ENCODE data around the gene PPP1R3F. TPM values are rescaled to one million over a fixed set of nuclear protein-coding genes. Genes with fewer than 3 reads are reported as not detected.

PPP1R3F gene
- 5.7 and 8.0 TPM in 2 replicates for total RNA-seq (ENCODE audit: low replicate concordance)
- long read RNA-seq = 0 reads

- Mint-ChIP-seq H3K27ac (peak within 1 kb of the TSS; percentile 99), H3K27me3 (no peaks in the 10 kb centered on the region), H3K9me3 (no peaks in the 10 kb centered on the region), H3K36me3 (peaks cover 3% of the 10 kb centered on the region), H3K4me1 (ENCODE audit: unreplicated experiment) (peaks cover 8% of the 10 kb centered on the region), H3K4me3 (peak within 1 kb of the TSS; percentile 95)
- DNase-seq (ENCODE audit: extremely low spot score, unreplicated experiment) = no peak
- no peak for TF ChIP-seq CTCF (conservative IDR thresholded peaks at IDR 0.05)
These were observed at the start of gene PPP1R3F for GRCh38 chrX:49269767-49270248. Gene PPP1R3F (plus strand): TSS chrX:49269793. CDS start chrX:49269870, 77 bp downstream.

- H3K27ac Mint-ChIP-seq = no peak overlapping the region
- H3K36me3 Mint-ChIP-seq = no peaks in the 10 kb centered on the region
- H3K4me1 Mint-ChIP-seq (ENCODE audit: unreplicated experiment) = no peaks in the 10 kb centered on the region
- no peaks in the 10 kb centered on the region for H3K9me3 Mint-ChIP-seq
- H3K27me3 Mint-ChIP-seq = peaks cover 28% of the 10 kb centered on the region
- no peak for DNase-seq (ENCODE audit: extremely low spot score, unreplicated experiment)
- TF ChIP-seq CTCF (conservative IDR thresholded peaks at IDR 0.05) = no peak
- no peak overlapping the region for H3K4me3 Mint-ChIP-seq
These were observed 49.5 kb upstream of the PPP1R3F start for GRCh38 chrX:49220100-49220499.

- peaks cover 33% of the 10 kb centered on the region for H3K27me3 Mint-ChIP-seq
- H3K4me3 Mint-ChIP-seq = no peak overlapping the region
- H3K36me3 Mint-ChIP-seq = no peaks in the 10 kb centered on the region
- no peaks in the 10 kb centered on the region for H3K4me1 Mint-ChIP-seq (ENCODE audit: unreplicated experiment)
- TF ChIP-seq CTCF (conservative IDR thresholded peaks at IDR 0.05) = no peak
- H3K9me3 Mint-ChIP-seq = no peaks in the 10 kb centered on the region
- no peak overlapping the region for H3K27ac Mint-ChIP-seq
- no peak for DNase-seq (ENCODE audit: extremely low spot score, unreplicated experiment)
These were observed 47.7 kb upstream of the PPP1R3F start for GRCh38 chrX:49221868-49222267.

- no peak for TF ChIP-seq CTCF (conservative IDR thresholded peaks at IDR 0.05)
These were observed 43.7 kb upstream of the PPP1R3F start for GRCh38 chrX:49225858-49226257.

GRCh38 chrX:49226946-49227345 is 42.6 kb upstream of the PPP1R3F start:
- no peak for TF ChIP-seq CTCF (conservative IDR thresholded peaks at IDR 0.05)
- peaks cover 8% of the 10 kb centered on the region for H3K9me3 Mint-ChIP-seq
- no peak for DNase-seq (ENCODE audit: extremely low spot score, unreplicated experiment)
- no peaks in the 10 kb centered on the region for H3K36me3 Mint-ChIP-seq
- no peak overlapping the region for H3K4me3 Mint-ChIP-seq
- H3K27ac Mint-ChIP-seq = no peak overlapping the region
- peaks cover 28% of the 10 kb centered on the region for H3K27me3 Mint-ChIP-seq
- no peaks in the 10 kb centered on the region for H3K4me1 Mint-ChIP-seq (ENCODE audit: unreplicated experiment)

More at GRCh38 chrX:49225858-49226257, 43.7 kb upstream of the PPP1R3F start:
- H3K27ac Mint-ChIP-seq = no peak overlapping the region
- H3K4me3 Mint-ChIP-seq = no peak overlapping the region
- no peaks in the 10 kb centered on the region for H3K36me3 Mint-ChIP-seq
- H3K27me3 Mint-ChIP-seq = peaks cover 34% of the 10 kb centered on the region
- DNase-seq (ENCODE audit: extremely low spot score, unreplicated experiment) = no peak
- H3K9me3 Mint-ChIP-seq = peaks cover 8% of the 10 kb centered on the region
- H3K4me1 Mint-ChIP-seq (ENCODE audit: unreplicated experiment) = no peaks in the 10 kb centered on the region

- H3K9me3 Mint-ChIP-seq = peaks cover 10% of the 10 kb centered on the region
These were observed 41.9 kb upstream of the PPP1R3F start for GRCh38 chrX:49227726-49228125.

More at GRCh38 chrX:49227726-49228125, 41.9 kb upstream of the PPP1R3F start:
- H3K27ac Mint-ChIP-seq = no peak overlapping the region
- no peak for TF ChIP-seq CTCF (conservative IDR thresholded peaks at IDR 0.05)
- no peaks in the 10 kb centered on the region for H3K4me1 Mint-ChIP-seq (ENCODE audit: unreplicated experiment)
- H3K36me3 Mint-ChIP-seq = no peaks in the 10 kb centered on the region
- DNase-seq (ENCODE audit: extremely low spot score, unreplicated experiment) = no peak
- H3K27me3 Mint-ChIP-seq = peaks cover 23% of the 10 kb centered on the region
- H3K4me3 Mint-ChIP-seq = no peak overlapping the region

Measured in type B pancreatic cell (in vitro differentiated cells).